OCI-LY1 (cell line): Measurements from ENCODE around the gene SDK2.

Experiments used
- H2AFZ ChIP-seq: fragments of 200-600 bp; sonication (generic), shearing (Covaris generic); 2 replicates; pipeline ENCODE4 v1.6.0; 2014; ENCODE audit warnings: antibody characterized with exemption, mild to moderate bottlenecking, low read length
- H3F3A ChIP-seq: fragments of 200-600 bp; sonication (generic), shearing (Covaris generic); 2 replicates; pipeline ENCODE4 v1.6.0; 2014; ENCODE audit warnings: mild to moderate bottlenecking, antibody characterized with exemption, low read length, moderate library complexity; ENCODE audit not compliant: insufficient read depth
- H3K27ac ChIP-seq: fragments of 200-600 bp; sonication (generic); 2 replicates; pipeline ENCODE4 v1.5.1; 2014; ENCODE audit warnings: low read length, mixed run types, mild to moderate bottlenecking, low read depth; ENCODE audit not compliant: poor library complexity, severe bottlenecking
- H3K27me3 ChIP-seq: fragments of 200-600 bp; sonication (generic); 2 replicates; pipeline ENCODE4 v1.6.0; 2014; ENCODE audit warnings: antibody characterized with exemption, mild to moderate bottlenecking, low read length, moderate library complexity; ENCODE audit not compliant: insufficient read depth
- H3K36me3 ChIP-seq: fragments of 200-600 bp; sonication (generic); 2 replicates; pipeline ENCODE4 v1.6.1; 2014; ENCODE audit warnings: mild to moderate bottlenecking, antibody characterized with exemption, low read length, moderate library complexity, mixed read lengths; ENCODE audit not compliant: insufficient read depth
- H3K4me1 ChIP-seq: fragments of 200-600 bp; sonication (generic); 2 replicates; pipeline ENCODE4 v1.5.1; 2014; ENCODE audit warnings: mild to moderate bottlenecking, low read length, moderate library complexity; ENCODE audit not compliant: insufficient read depth, severe bottlenecking
- H3K4me2 ChIP-seq: fragments of 200-600 bp; sonication (generic), shearing (Covaris generic); 2 replicates; pipeline ENCODE4 v1.6.1; 2014; ENCODE audit warnings: low read length
- H3K4me3 ChIP-seq: fragments of 200-600 bp; sonication (generic); 2 replicates; pipeline ENCODE4 v1.5.1; 2014; ENCODE audit warnings: low read length, low read depth, mild to moderate bottlenecking, mixed read lengths; ENCODE audit not compliant: poor library complexity, severe bottlenecking
- H3K79me2 ChIP-seq: fragments of 200-600 bp; shearing (Covaris generic); 2 replicates; pipeline ENCODE4 v1.6.1; 2016; ENCODE audit warnings: mixed run types, low read length, mixed read lengths; ENCODE audit not compliant: insufficient read depth
- H3K9ac ChIP-seq: fragments of 200-600 bp; sonication (generic), shearing (Covaris generic); 2 replicates; pipeline ENCODE4 v1.6.1; 2014; ENCODE audit warnings: mild to moderate bottlenecking, low read length, mixed read lengths
- H3K9me2 ChIP-seq: fragments of 200-600 bp; sonication (generic), shearing (Covaris generic); 2 replicates; pipeline ENCODE4 v1.6.1; 2014; ENCODE audit warnings: low read depth, mild to moderate bottlenecking, low read length, mixed read lengths
- H3K9me3 ChIP-seq: fragments of 200-600 bp; shearing (Covaris generic); 2 replicates; pipeline ENCODE4 v1.6.1; 2014; ENCODE audit warnings: low read length, mixed read lengths
- H4K20me1 ChIP-seq: fragments of 200-600 bp; sonication (generic), shearing (Covaris generic); 2 replicates; pipeline ENCODE4 v1.6.0; 2016; ENCODE audit warnings: mild to moderate bottlenecking, low read length; ENCODE audit not compliant: insufficient read depth
- CTCF ChIP-seq: fragments of 200-600 bp; sonication (generic), shearing (Covaris generic); IDR thresholded peaks from 2 replicates; pipeline ENCODE4 v1.5.1; 2017; ENCODE audit warnings: mild to moderate bottlenecking, antibody characterized with exemption, low read length, moderate library complexity, mixed read lengths
- EZH2 ChIP-seq: fragments of 200-600 bp; sonication (generic), shearing (Covaris generic); IDR thresholded peaks from 2 replicates; pipeline ENCODE4 v1.8.0; 2017; ENCODE audit warnings: borderline replicate concordance, mixed run types, mild to moderate bottlenecking, antibody characterized with exemption, low read length, moderate library complexity, mixed read lengths

SDK2 gene

GRCh38 chr17:73545109-73546032, 98.9 kb downstream of the SDK2 start:
- H2AFZ ChIP-seq: no peak overlapping the region
- H3K27me3 ChIP-seq: no peaks in the 10 kb centered on the region
- no peaks in the 10 kb centered on the region for H3K79me2 ChIP-seq
- H3K4me3 ChIP-seq: no peak overlapping the region
- no peak overlapping the region for H3K27ac ChIP-seq
- peaks cover 8% of the 10 kb centered on the region for H3K4me1 ChIP-seq
- no peaks in the 10 kb centered on the region for H3K9me2 ChIP-seq
- H4K20me1 ChIP-seq: no peaks in the 10 kb centered on the region
- TF ChIP-seq CTCF: no peak
- TF ChIP-seq EZH2: no peak
- H3K4me2 ChIP-seq: no peak overlapping the region
- no peaks in the 10 kb centered on the region for H3K36me3 ChIP-seq
- H3K9me3 ChIP-seq: no peaks in the 10 kb centered on the region
- H3K9ac ChIP-seq: no peak overlapping the region
- H3F3A ChIP-seq: no peaks in the 10 kb centered on the region

GRCh38 chr17:73544333-73544732, 99.9 kb downstream of the SDK2 start:
- Histone ChIP-seq H3K27me3 (no peaks in the 10 kb centered on the region), H2AFZ (no peak overlapping the region), H3K36me3 (no peaks in the 10 kb centered on the region), H3K27ac (no peak overlapping the region), H3F3A (no peaks in the 10 kb centered on the region), H3K9me2 (no peaks in the 10 kb centered on the region), H4K20me1 (no peaks in the 10 kb centered on the region), H3K9ac (no peak overlapping the region), H3K9me3 (no peaks in the 10 kb centered on the region), H3K4me3 (no peak overlapping the region), H3K79me2 (no peaks in the 10 kb centered on the region), H3K4me1 (peaks cover 8% of the 10 kb centered on the region), H3K4me2 (no peak overlapping the region)
- no peak for TF ChIP-seq EZH2
- TF ChIP-seq CTCF: no peak

GRCh38 chr17:73542323-73542722, 101.9 kb downstream of the SDK2 start:
- Histone ChIP-seq H3K4me1 (peaks cover 8% of the 10 kb centered on the region), H3K79me2 (no peaks in the 10 kb centered on the region), H3F3A (no peaks in the 10 kb centered on the region), H3K4me3 (no peak overlapping the region), H3K36me3 (no peaks in the 10 kb centered on the region), H3K27ac (no peak overlapping the region), H3K9me3 (no peaks in the 10 kb centered on the region), H3K27me3 (no peaks in the 10 kb centered on the region), H2AFZ (no peak overlapping the region), H3K4me2 (no peak overlapping the region), H3K9me2 (no peaks in the 10 kb centered on the region), H4K20me1 (no peaks in the 10 kb centered on the region), H3K9ac (no peak overlapping the region)
- TF ChIP-seq EZH2 (no peak), CTCF (no peak)
